Peyer's patch (tissue), 4 donors: ENCODE results near the gene PCDHGB6.

Experiments used
- POLR2A ChIP-seq, 2 donors: fragments of 450-650 bp; IDR thresholded peaks; one replicate each; pipeline ENCODE4 v1.5.1; 2017; ENCODE audit warnings: antibody characterized with exemption in 2 of 2, mild to moderate bottlenecking in 2 of 2, moderate library complexity in 2 of 2
- TF ChIP-seq, protein P1 (sequence below), 6 experiments: fragments of 450-650 bp in 4 of 6; fragments of 200-600 bp in 2 of 6; sonication (generic) in 1 of 6; IDR thresholded peaks; one replicate each; pipeline ENCODE4 v1.5.1; 2017 to 2019; ENCODE audit warnings: antibody characterized with exemption in 6 of 6, mild to moderate bottlenecking in 3 of 6, moderate library complexity in 1 of 6

DNA sequence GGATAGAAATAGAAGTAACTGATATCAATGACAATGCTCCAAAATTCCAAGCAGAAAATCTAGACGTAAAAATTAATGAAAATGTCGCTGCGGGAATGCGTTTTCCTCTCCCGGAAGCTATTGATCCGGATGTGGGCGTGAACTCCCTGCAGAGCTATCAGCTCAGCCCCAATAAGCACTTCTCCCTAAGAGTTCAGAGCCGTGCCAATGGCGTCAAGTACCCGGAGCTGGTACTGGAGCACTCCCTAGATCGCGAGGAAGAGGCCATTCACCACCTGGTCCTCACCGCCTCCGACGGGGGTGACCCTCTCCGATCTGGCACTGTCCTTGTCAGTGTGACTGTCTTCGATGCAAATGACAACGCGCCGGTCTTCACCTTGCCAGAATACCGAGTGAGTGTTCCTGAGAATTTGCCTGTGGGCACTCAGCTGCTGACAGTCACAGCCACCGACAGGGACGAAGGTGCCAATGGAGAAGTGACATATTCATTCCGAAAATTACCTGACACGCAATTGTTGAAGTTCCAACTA is 5.8 kb downstream of the PCDHGB6 start:
- TF ChIP-seq, protein P1, sequence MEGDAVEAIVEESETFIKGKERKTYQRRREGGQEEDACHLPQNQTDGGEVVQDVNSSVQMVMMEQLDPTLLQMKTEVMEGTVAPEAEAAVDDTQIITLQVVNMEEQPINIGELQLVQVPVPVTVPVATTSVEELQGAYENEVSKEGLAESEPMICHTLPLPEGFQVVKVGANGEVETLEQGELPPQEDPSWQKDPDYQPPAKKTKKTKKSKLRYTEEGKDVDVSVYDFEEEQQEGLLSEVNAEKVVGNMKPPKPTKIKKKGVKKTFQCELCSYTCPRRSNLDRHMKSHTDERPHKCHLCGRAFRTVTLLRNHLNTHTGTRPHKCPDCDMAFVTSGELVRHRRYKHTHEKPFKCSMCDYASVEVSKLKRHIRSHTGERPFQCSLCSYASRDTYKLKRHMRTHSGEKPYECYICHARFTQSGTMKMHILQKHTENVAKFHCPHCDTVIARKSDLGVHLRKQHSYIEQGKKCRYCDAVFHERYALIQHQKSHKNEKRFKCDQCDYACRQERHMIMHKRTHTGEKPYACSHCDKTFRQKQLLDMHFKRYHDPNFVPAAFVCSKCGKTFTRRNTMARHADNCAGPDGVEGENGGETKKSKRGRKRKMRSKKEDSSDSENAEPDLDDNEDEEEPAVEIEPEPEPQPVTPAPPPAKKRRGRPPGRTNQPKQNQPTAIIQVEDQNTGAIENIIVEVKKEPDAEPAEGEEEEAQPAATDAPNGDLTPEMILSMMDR (IDR thresholded peaks at IDR 0.05), result no peak
- TF ChIP-seq POLR2A (IDR thresholded peaks at IDR 0.05), result no peak
